Trophoblast cell (in vitro differentiated cells and primary cell): ENCODE measurements around the gene DNAJC3.
A peak's percentile ranks its signal among the peaks of the same experiment; 100 is the strongest.
"Not testable (repeated sequence)": the region's sequence is repeated elsewhere in the genome, so short reads cannot be mapped to it uniquely, and the experiment has no call there.

Experiments used
- DNase-seq, 2 donors: peaks; one replicate each; pipeline ENCODE4 v3.0.0-alpha.2; 2016
- H2AFZ ChIP-seq: 2 replicates; pipeline ENCODE4 v1.6.1; 2013; ENCODE audit warnings: low read length, moderate library complexity, mild to moderate bottlenecking; ENCODE audit not compliant: insufficient read depth, poor library complexity
- H2AK5ac ChIP-seq: 2 replicates; pipeline ENCODE4 v1.6.1; 2013; ENCODE audit warnings: mild to moderate bottlenecking, low read length
- H2BK120ac ChIP-seq: 2 replicates; pipeline ENCODE4 v1.6.1; 2013; ENCODE audit warnings: low read length, mild to moderate bottlenecking, moderate library complexity; ENCODE audit not compliant: insufficient read depth, poor library complexity
- H2BK12ac ChIP-seq: 2 replicates; pipeline ENCODE4 v1.6.1; 2013; ENCODE audit warnings: mild to moderate bottlenecking, low read length, moderate library complexity
- H2BK5ac ChIP-seq: 2 replicates; pipeline ENCODE4 v1.6.1; 2013; ENCODE audit warnings: low read length, low read depth, moderate library complexity, mild to moderate bottlenecking; ENCODE audit not compliant: poor library complexity
- H3K14ac ChIP-seq: 2 replicates; pipeline ENCODE4 v1.6.1; 2013; ENCODE audit warnings: mild to moderate bottlenecking, low read length
- H3K18ac ChIP-seq: 2 replicates; pipeline ENCODE4 v1.6.1; 2013; ENCODE audit warnings: mild to moderate bottlenecking, low read length
- H3K23ac ChIP-seq: 2 replicates; pipeline ENCODE4 v1.6.1; 2013; ENCODE audit warnings: low read length
- H3K27ac ChIP-seq: 2 replicates; pipeline ENCODE4 v1.5.1; 2013; ENCODE audit warnings: low read depth, mild to moderate bottlenecking, inconsistent platforms, low read length, moderate library complexity
- H3K27me3 ChIP-seq: 2 replicates; pipeline ENCODE4 v1.6.1; 2013; ENCODE audit warnings: inconsistent platforms, mild to moderate bottlenecking, low read length, moderate library complexity; ENCODE audit not compliant: insufficient read depth
- H3K36me3 ChIP-seq, 2 experiments: 1 replicate in 1 of 2; 2 replicates in 1 of 2; pipeline ENCODE4 v1.6.1; 2013; ENCODE audit warnings: low read length in 2 of 2, mild to moderate bottlenecking in 2 of 2, moderate library complexity in 1 of 2; ENCODE audit not compliant: insufficient read depth in 2 of 2, control insufficient read depth in 1 of 2
- H3K4ac ChIP-seq: 2 replicates; pipeline ENCODE4 v1.6.1; 2013; ENCODE audit warnings: low read depth, mild to moderate bottlenecking, low read length, moderate library complexity
- H3K4me1 ChIP-seq, 2 experiments: 1 replicate in 1 of 2; 2 replicates in 1 of 2; pipeline ENCODE4 v1.6.1; 2013; ENCODE audit warnings: low read length in 2 of 2, mild to moderate bottlenecking in 2 of 2, moderate library complexity in 1 of 2; ENCODE audit not compliant: insufficient read depth in 2 of 2, control insufficient read depth in 1 of 2
- H3K4me2 ChIP-seq: 2 replicates; pipeline ENCODE4 v1.6.1; 2013; ENCODE audit warnings: inconsistent platforms, mild to moderate bottlenecking, low read length, moderate library complexity
- H3K4me3 ChIP-seq: 2 replicates; pipeline ENCODE4 v1.5.1; 2013; ENCODE audit warnings: mild to moderate bottlenecking, low read depth, low read length, inconsistent platforms
- H3K79me1 ChIP-seq: one replicate; pipeline ENCODE4 v1.6.1; 2013; ENCODE audit warnings: low read length
- H3K79me2 ChIP-seq: 2 replicates; pipeline ENCODE4 v1.6.1; 2013; ENCODE audit warnings: low read length, mild to moderate bottlenecking; ENCODE audit not compliant: control insufficient read depth, insufficient read depth, poor library complexity
- H3K9ac ChIP-seq: 2 replicates; pipeline ENCODE4 v1.6.1; 2013; ENCODE audit warnings: mild to moderate bottlenecking, low read length
- H3K9me3 ChIP-seq: 2 replicates; pipeline ENCODE4 v1.6.1; 2013; ENCODE audit warnings: low read depth, mild to moderate bottlenecking, control low read depth, inconsistent platforms, low read length; ENCODE audit not compliant: insufficient read depth
- H4K12ac ChIP-seq: 2 replicates; pipeline ENCODE4 v1.6.1; 2013; ENCODE audit warnings: low read depth, mild to moderate bottlenecking, low read length, moderate library complexity
- H4K8ac ChIP-seq: 2 replicates; pipeline ENCODE4 v1.6.1; 2013; ENCODE audit warnings: low read depth, mild to moderate bottlenecking, low read length, moderate library complexity
- H4K91ac ChIP-seq: one replicate; pipeline ENCODE4 v1.6.1; 2013; ENCODE audit warnings: low read depth, mild to moderate bottlenecking, low read length, moderate library complexity
- WGBS: extraction: QIAGEN DNeasy Blood & Tissue Kit; methylation state at CpG from one replicate; pipeline ENCODE4 v1.1.7; 2013; ENCODE audit warnings: missing lambda C conversion rate; ENCODE audit not compliant: insufficient read length, insufficient coverage; ENCODE audit errors: extremely low coverage; 5-methylcytosine and 5-hydroxymethylcytosine counted together

Gene DNAJC3

GRCh38 chr13:95734124-95734523, 57.2 kb downstream of the DNAJC3 start:
- no peak overlapping the region for H2BK5ac ChIP-seq
- H3K79me1 ChIP-seq: no peaks in the 10 kb centered on the region
- H4K12ac ChIP-seq: no peak overlapping the region
- H3K9ac ChIP-seq: no peak overlapping the region
- no peaks in the 10 kb centered on the region for H3K27me3 ChIP-seq
- H3K36me3 ChIP-seq: peaks cover 1 to 7% of the 10 kb centered on the region in 2 experiments
- H3K4ac ChIP-seq: no peak overlapping the region
- no peak for DNase-seq
- H2BK120ac ChIP-seq: no peak overlapping the region
- no peak overlapping the region for H2AK5ac ChIP-seq
- no peak overlapping the region for H3K14ac ChIP-seq
- no peak overlapping the region for H3K23ac ChIP-seq
- H4K8ac ChIP-seq: no peak overlapping the region
- H3K18ac ChIP-seq: no peak overlapping the region
- H2AFZ ChIP-seq: no peak overlapping the region
- H4K91ac ChIP-seq: no peak overlapping the region
- no peaks in the 10 kb centered on the region for H3K9me3 ChIP-seq
- H3K4me1 ChIP-seq: no peaks in the 10 kb centered on the region
- H3K4me3 ChIP-seq: no peak overlapping the region
- no peaks in the 10 kb centered on the region for H3K79me2 ChIP-seq
- H2BK12ac ChIP-seq: no peak overlapping the region
- no CpG with 5 or more reads among the region's 2 CpGs for WGBS
- H3K27ac ChIP-seq: no peak overlapping the region
- no peak overlapping the region for H3K4me2 ChIP-seq

GRCh38 chr13:95740071-95740978, 63.4 kb downstream of the DNAJC3 start:
- not testable (repeated sequence) for H3K4ac ChIP-seq, H2BK120ac ChIP-seq, H3K79me1 ChIP-seq, H3K4me2 ChIP-seq, H4K91ac ChIP-seq, H3K79me2 ChIP-seq, H4K8ac ChIP-seq, H2AK5ac ChIP-seq, H2BK5ac ChIP-seq, H3K4me3 ChIP-seq, H2AFZ ChIP-seq, H3K4me1 ChIP-seq, H3K14ac ChIP-seq, H3K9me3 ChIP-seq, H3K27ac ChIP-seq, H3K23ac ChIP-seq, H4K12ac ChIP-seq, H2BK12ac ChIP-seq, H3K36me3 ChIP-seq, H3K18ac ChIP-seq, H3K27me3 ChIP-seq, H3K9ac ChIP-seq
- WGBS: no CpG with 5 or more reads among the region's 37 CpGs
- peak in 1 of 2 donors; percentile 11 for DNase-seq

DNA sequence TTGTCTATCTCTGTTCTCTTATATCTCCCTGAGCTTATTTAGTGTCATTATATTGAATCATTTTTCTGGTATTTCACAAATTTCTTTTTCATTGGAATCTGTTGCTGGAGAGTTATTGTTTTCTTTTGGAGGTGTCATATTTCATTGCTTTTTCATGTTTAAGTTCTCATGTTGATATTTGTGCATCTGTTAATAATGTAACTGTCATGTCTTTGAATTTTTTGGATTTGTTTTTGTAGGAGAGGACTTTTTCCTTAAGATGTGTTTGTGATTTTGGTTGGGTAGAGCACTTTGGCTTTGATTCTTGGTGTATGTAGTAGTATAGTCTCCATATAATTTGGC, 64.0 kb downstream of the DNAJC3 start:
- Histone ChIP-seq H2BK120ac (no peak overlapping the region), H4K8ac (no peak overlapping the region), H4K91ac (no peak overlapping the region), H3K9ac (no peak overlapping the region), H3K23ac (no peak overlapping the region), H3K27me3 (no peaks in the 10 kb centered on the region), H3K4ac (no peak overlapping the region), H2AFZ (no peak overlapping the region), H4K12ac (no peak overlapping the region), H3K79me2 (no peaks in the 10 kb centered on the region), H2BK5ac (no peak overlapping the region), H3K4me3 (no peak overlapping the region), H3K4me2 (no peak overlapping the region), H3K9me3 (peaks cover 5% of the 10 kb centered on the region), H3K27ac (no peak overlapping the region), H3K79me1 (no peaks in the 10 kb centered on the region), H3K18ac (no peak overlapping the region), H2BK12ac (no peak overlapping the region), H3K4me1 (no peaks in the 10 kb centered on the region), H3K36me3 (no peaks in the 10 kb centered on the region), H3K14ac (no peak overlapping the region), H2AK5ac (no peak overlapping the region)
- DNase-seq: no peak

- no peak overlapping the region for H3K14ac ChIP-seq
- H4K8ac ChIP-seq: no peak overlapping the region
- no peaks in the 10 kb centered on the region for H3K79me2 ChIP-seq
- no peaks in the 10 kb centered on the region for H3K27me3 ChIP-seq
- no peak overlapping the region for H3K9ac ChIP-seq
- H3K4ac ChIP-seq: no peak overlapping the region
- no peak for DNase-seq
- no peak overlapping the region for H2AK5ac ChIP-seq
- WGBS: no CpG with 5 or more reads among the region's 4 CpGs
- H4K12ac ChIP-seq: no peak overlapping the region
- no peak overlapping the region for H3K4me3 ChIP-seq
- peaks cover 5% of the 10 kb centered on the region for H3K9me3 ChIP-seq
- H3K36me3 ChIP-seq: no peaks in the 10 kb centered on the region
- H3K4me1 ChIP-seq: no peaks in the 10 kb centered on the region
- no peak overlapping the region for H3K23ac ChIP-seq
- no peak overlapping the region for H2BK120ac ChIP-seq
- no peaks in the 10 kb centered on the region for H3K79me1 ChIP-seq
- H4K91ac ChIP-seq: no peak overlapping the region
- H2BK12ac ChIP-seq: no peak overlapping the region
- H3K27ac ChIP-seq: no peak overlapping the region
- no peak overlapping the region for H3K4me2 ChIP-seq
- H3K18ac ChIP-seq: peak overlapping the region; percentile 10
- no peak overlapping the region for H2AFZ ChIP-seq
- no peak overlapping the region for H2BK5ac ChIP-seq
These were observed 64.9 kb downstream of the DNAJC3 start for GRCh38 chr13:95741584-95742563.
